Ascending aorta (tissue), 2 donors: Measurements from ENCODE around the gene SH2D7. TPM values are rescaled to one million over a fixed set of nuclear protein-coding genes. Genes with fewer than 3 reads are reported as not detected.

Experiments used
- DNase-seq, 2 donors: peaks; one replicate each; pipeline ENCODE4 v3.0.0-alpha.2; 2019; ENCODE audit warnings: low spot score in 2 of 2
- H3K27ac ChIP-seq, 2 donors: fragments of 200-600 bp; sonication (generic); one replicate each; pipeline ENCODE4 v1.5.1; 2016 to 2017; ENCODE audit warnings: mild to moderate bottlenecking in 1 of 2
- H3K27me3 ChIP-seq: fragments of 200-600 bp; sonication (generic); one replicate; pipeline ENCODE4 v1.5.1; 2017
- H3K36me3 ChIP-seq, 2 donors: fragments of 200-600 bp; sonication (generic); one replicate each; pipeline ENCODE4 v1.5.1; 2016
- H3K4me1 ChIP-seq, 2 donors: fragments of 200-600 bp; sonication (generic); one replicate each; pipeline ENCODE4 v1.5.1; 2016 to 2017; ENCODE audit warnings: mild to moderate bottlenecking in 1 of 2
- H3K4me3 ChIP-seq, 2 donors: fragments of 200-600 bp; sonication (generic); one replicate each; pipeline ENCODE4 v1.5.1; 2016 to 2017; ENCODE audit warnings: mild to moderate bottlenecking in 1 of 2
- H3K9me3 ChIP-seq, 2 donors: fragments of 200-600 bp; sonication (generic); one replicate each; pipeline ENCODE4 v1.5.1; 2016
- intact Hi-C: fragments of 100-400 bp; cut with DNase I; formaldehyde crosslinking; loops from one replicate; pipeline ENCODE4 v1.15.1; 2023
- total RNA-seq: library from RNA; depleted of rRNA; stranded (reverse); fragments of >200 nt; gene quantifications from one replicate; pipeline ENCODE4 v1.1.0, GENCODE V29; 2016
- TF ChIP-seq, protein P1 (sequence below), 3 experiments: fragments of 200-600 bp in 2 of 3; fragments of 450-650 bp in 1 of 3; sonication (generic) in 2 of 3; IDR thresholded peaks; one replicate each; pipeline ENCODE4 v1.5.1; 2016 to 2019; ENCODE audit warnings: antibody characterized with exemption in 3 of 3, mild to moderate bottlenecking in 1 of 3, moderate library complexity in 1 of 3

SH2D7 gene
- total RNA-seq, 1 donor from 2014 or later = not detected

DNA sequence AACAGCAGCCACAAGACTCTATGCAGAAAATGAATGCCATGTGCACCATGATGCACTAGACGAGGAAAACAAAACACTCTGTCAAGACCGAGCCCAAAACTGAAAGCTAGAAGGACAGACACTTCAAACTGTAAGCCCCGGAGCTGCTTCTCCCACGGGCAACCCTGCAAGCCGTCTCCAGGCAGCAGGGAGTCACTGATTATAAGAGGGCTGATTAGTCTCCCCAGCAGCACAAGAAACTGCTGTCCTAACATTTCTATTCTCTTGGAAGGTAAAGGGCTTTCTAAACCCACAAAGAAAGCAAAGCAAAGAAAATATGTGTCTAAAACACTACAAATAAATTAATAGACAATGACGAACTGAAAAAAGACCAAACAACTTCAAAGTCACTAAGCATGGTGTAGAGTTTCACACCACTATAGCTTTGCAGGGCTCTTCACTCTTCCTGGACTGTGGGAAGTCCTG, 30.4 kb upstream of the SH2D7 start:
- intact Hi-C loops = no loop called here
- TF ChIP-seq, protein P1, sequence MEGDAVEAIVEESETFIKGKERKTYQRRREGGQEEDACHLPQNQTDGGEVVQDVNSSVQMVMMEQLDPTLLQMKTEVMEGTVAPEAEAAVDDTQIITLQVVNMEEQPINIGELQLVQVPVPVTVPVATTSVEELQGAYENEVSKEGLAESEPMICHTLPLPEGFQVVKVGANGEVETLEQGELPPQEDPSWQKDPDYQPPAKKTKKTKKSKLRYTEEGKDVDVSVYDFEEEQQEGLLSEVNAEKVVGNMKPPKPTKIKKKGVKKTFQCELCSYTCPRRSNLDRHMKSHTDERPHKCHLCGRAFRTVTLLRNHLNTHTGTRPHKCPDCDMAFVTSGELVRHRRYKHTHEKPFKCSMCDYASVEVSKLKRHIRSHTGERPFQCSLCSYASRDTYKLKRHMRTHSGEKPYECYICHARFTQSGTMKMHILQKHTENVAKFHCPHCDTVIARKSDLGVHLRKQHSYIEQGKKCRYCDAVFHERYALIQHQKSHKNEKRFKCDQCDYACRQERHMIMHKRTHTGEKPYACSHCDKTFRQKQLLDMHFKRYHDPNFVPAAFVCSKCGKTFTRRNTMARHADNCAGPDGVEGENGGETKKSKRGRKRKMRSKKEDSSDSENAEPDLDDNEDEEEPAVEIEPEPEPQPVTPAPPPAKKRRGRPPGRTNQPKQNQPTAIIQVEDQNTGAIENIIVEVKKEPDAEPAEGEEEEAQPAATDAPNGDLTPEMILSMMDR (IDR thresholded peaks at IDR 0.05) = no peak
- no peaks in the 10 kb centered on the region for H3K9me3 ChIP-seq
- H3K4me1 ChIP-seq = peaks cover 30 to 59% of the 10 kb centered on the region in 2 donors
- peak overlapping the region in 1 of 2 donors; percentile 21 for H3K27ac ChIP-seq
- no peaks in the 10 kb centered on the region for H3K36me3 ChIP-seq
- no peak for DNase-seq
- peak overlapping the region; percentile 11 to 13 for H3K4me3 ChIP-seq
- H3K27me3 ChIP-seq = no peaks in the 10 kb centered on the region

DNA sequence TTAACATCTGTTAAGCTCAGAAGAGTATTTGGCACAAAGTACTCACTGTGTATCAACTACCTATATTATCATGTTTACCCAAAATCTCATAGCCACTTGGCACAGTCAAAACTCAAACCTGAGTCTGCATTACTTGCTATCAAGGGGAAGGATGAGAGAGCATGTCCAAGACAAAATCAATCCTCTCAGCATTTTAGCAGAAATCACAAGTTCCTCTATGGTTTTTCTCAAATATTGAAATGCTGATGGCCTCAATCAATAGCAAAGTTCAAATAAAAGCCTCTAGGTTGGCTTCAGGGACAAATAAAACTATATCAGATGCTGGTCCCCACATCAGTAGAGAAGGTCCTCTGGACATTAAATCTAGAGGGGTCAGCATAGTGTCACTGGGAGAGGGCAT, 29.1 kb upstream of the SH2D7 start:
- Histone ChIP-seq H3K9me3 (no peaks in the 10 kb centered on the region), H3K27me3 (no peaks in the 10 kb centered on the region), H3K27ac (peak overlapping the region; percentile 71 to 83), H3K4me1 (peaks cover 39 to 67% of the 10 kb centered on the region in 2 donors), H3K4me3 (no peak overlapping the region), H3K36me3 (no peaks in the 10 kb centered on the region)
- DNase-seq = no peak
- TF ChIP-seq, protein P1 (IDR thresholded peaks at IDR 0.05) = no peak
- intact Hi-C loops = no loop called here

DNA sequence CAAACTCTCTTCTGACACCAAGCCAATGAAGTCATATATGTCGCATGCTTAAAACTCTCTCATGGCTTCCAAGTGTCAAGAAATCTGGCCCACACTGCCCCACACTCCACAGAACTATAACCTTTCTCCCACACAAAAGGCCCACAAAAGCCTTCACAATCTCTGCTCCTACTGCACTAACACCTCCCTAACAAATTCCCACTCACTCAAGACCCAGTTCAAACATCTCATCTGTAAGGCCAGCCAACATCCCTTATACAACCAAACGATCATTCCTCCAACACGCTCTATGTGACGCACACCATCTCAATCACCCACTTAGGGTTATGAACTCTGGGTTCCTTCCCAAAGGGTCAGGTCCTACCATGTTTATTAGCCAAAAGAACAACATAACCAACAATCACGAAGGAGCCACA, 28.4 kb upstream of the SH2D7 start:
- Histone ChIP-seq H3K36me3 (no peaks in the 10 kb centered on the region), H3K4me1 (peaks cover 42 to 74% of the 10 kb centered on the region in 2 donors), H3K9me3 (no peaks in the 10 kb centered on the region), H3K27me3 (no peaks in the 10 kb centered on the region), H3K4me3 (no peak overlapping the region), H3K27ac (peak overlapping the region; percentile 71 to 83)
- no peak for DNase-seq
- intact Hi-C loops = loop anchor here (1.0 kb wide), 1 partner anchor 11 kb away; no protein-coding TSS in a partner anchor
- TF ChIP-seq, protein P1 (IDR thresholded peaks at IDR 0.05) = no peak

DNA sequence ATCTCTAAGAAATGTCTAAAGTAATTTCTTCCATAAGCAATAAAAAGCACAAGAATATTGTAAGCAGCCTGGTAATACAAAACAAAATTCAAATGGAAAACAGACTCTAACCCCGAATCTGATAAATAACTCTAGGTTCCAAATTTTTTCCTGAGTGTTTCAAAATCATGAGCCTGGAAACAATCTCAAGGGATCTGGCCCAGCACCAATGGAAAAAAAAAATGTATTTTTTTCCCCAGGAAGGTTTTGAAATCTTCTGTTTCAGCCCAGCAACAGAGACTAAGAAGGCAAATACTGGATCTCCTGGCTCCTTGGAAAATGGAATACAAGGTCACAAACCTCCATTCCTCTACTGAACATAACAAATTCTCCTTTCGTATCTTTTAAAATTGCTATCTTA, 27.8 kb upstream of the SH2D7 start:
- Histone ChIP-seq H3K4me1 (peaks cover 42 to 77% of the 10 kb centered on the region in 2 donors), H3K27me3 (no peaks in the 10 kb centered on the region), H3K4me3 (no peak overlapping the region), H3K36me3 (no peaks in the 10 kb centered on the region), H3K27ac (peak overlapping the region; percentile 71 to 83), H3K9me3 (no peaks in the 10 kb centered on the region)
- intact Hi-C loops = loop anchor here (1.0 kb wide), 1 partner anchor 11 kb away; no protein-coding TSS in a partner anchor
- DNase-seq = no peak
- TF ChIP-seq, protein P1 (IDR thresholded peaks at IDR 0.05) = no peak

DNA sequence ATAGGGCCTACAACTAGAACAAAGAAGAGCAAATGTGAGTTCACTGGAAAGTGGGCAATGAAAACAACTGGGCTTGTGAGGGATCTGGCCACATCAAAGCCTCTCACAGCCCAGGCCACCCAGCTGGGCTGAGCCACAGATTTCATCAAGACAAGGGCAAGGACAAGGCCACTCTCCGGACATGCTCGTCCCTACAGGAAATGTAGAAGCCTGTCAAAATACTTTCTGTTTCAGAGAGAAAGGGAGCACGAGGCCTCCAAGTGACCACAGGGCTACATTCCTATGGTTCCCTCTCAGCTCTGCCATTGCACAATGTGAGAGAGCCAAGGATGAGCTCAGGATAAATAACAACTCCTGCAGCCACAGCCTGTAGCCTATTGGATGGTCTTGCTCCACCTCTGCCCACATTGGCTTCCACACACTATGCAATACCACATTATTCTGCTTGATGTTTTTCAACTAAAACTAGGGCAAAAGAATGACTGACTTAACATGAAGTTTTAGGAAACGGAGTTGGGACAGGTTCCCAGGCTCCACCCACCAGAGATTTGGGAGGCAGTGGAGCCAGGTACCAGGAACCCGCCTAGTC, 27.0 kb upstream of the SH2D7 start:
- intact Hi-C loops = no loop called here
- peak; percentile 50 to 89 for DNase-seq
- Histone ChIP-seq H3K4me3 (peak overlapping the region; percentile 6 to 27), H3K27me3 (no peaks in the 10 kb centered on the region), H3K27ac (peak overlapping the region; percentile 71 to 83), H3K9me3 (no peaks in the 10 kb centered on the region), H3K4me1 (peaks cover 42 to 81% of the 10 kb centered on the region in 2 donors), H3K36me3 (no peaks in the 10 kb centered on the region)
- TF ChIP-seq, protein P1 (IDR thresholded peaks at IDR 0.05) = no peak
